Thymus (tissue), 11 donors: ENCODE measurements around the gene B3GALT5. TPM values are rescaled to one million over a fixed set of nuclear protein-coding genes. Genes with fewer than 3 reads are reported as not detected.

Experiments
- DNase-seq, 9 donors: peaks; one replicate each; pipeline ENCODE4 v3.0.0-alpha.2; 2013; ENCODE audit warnings: low spot score in 9 of 9, low read depth in 6 of 9, missing footprints in 1 of 9
- H3K27ac ChIP-seq, 2 donors: one replicate each; pipeline ENCODE4 v1.5.1; 2013; ENCODE audit warnings: control low read depth in 1 of 2, low read depth in 1 of 2, low read length in 1 of 2, mild to moderate bottlenecking in 1 of 2, moderate library complexity in 1 of 2
- H3K27me3 ChIP-seq, 2 donors: one replicate each; pipeline ENCODE4 v1.5.1; 2013; ENCODE audit warnings: low read length in 1 of 2; ENCODE audit not compliant: control insufficient read depth in 2 of 2, insufficient read depth in 1 of 2
- H3K36me3 ChIP-seq, 2 donors: one replicate each; pipeline ENCODE4 v1.5.1; 2013; ENCODE audit warnings: low read length in 1 of 2, mild to moderate bottlenecking in 1 of 2, moderate library complexity in 1 of 2; ENCODE audit not compliant: control insufficient read depth in 2 of 2, insufficient read depth in 2 of 2
- H3K4me1 ChIP-seq, 2 donors: one replicate each; pipeline ENCODE4 v1.5.1; 2013; ENCODE audit warnings: low read length in 2 of 2; ENCODE audit not compliant: control insufficient read depth in 2 of 2, insufficient read depth in 2 of 2
- H3K4me3 ChIP-seq, 2 donors: one replicate each; pipeline ENCODE4 v1.5.1; 2013; ENCODE audit warnings: low read length in 2 of 2, control low read depth in 1 of 2, mild to moderate bottlenecking in 1 of 2
- H3K9me3 ChIP-seq, 2 donors: one replicate each; pipeline ENCODE4 v1.5.1; 2013; ENCODE audit warnings: low read length in 1 of 2, mild to moderate bottlenecking in 1 of 2; ENCODE audit not compliant: control insufficient read depth in 2 of 2, insufficient read depth in 1 of 2
- WGBS: extraction: QIAGEN DNeasy Blood & Tissue Kit; methylation state at CpG from one replicate; pipeline ENCODE4 v1.1.7; 2013; 5-methylcytosine and 5-hydroxymethylcytosine counted together
- polyA plus RNA-seq: library from polyadenylated mRNA; stranded (reverse); fragments of 200-250 nt; gene quantifications from one replicate; pipeline ENCODE4 v1.2.3, GENCODE V29; 2013
- total RNA-seq: library from RNA; stranded (reverse); fragments of 120-200 nt; gene quantifications from one replicate; pipeline ENCODE4 v1.2.4, GENCODE V29; 2013
- donor health status: healthy.

The B3GALT5 gene
- total and polyA plus RNA-seq, 2 donors: 0.80 to 1.4 TPM

DNA sequence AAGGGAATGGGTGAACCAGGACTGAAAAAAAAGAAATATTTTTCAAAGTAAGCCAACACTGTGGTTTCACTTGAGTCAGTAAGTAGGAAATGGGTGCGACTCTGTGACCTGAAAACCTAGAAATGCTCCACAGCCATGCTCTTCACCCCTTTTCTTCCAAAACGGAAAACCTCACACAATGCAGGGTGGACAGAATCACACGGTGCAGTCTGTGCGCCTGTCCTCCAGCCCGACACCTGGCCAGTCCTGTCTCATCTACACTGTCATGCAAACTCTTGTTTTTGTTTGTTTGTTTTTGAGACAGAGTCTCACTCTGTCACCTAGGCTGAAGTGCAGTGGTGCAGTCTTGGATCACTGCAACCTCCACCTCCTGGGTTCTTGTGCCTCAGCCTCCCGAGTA is 53.3 kb downstream of the B3GALT5 start:
- no peaks in the 10 kb centered on the region for H3K27me3 ChIP-seq
- 94% methylated on average over 6 of the region's 6 CpGs for WGBS
- no peak for DNase-seq

DNA sequence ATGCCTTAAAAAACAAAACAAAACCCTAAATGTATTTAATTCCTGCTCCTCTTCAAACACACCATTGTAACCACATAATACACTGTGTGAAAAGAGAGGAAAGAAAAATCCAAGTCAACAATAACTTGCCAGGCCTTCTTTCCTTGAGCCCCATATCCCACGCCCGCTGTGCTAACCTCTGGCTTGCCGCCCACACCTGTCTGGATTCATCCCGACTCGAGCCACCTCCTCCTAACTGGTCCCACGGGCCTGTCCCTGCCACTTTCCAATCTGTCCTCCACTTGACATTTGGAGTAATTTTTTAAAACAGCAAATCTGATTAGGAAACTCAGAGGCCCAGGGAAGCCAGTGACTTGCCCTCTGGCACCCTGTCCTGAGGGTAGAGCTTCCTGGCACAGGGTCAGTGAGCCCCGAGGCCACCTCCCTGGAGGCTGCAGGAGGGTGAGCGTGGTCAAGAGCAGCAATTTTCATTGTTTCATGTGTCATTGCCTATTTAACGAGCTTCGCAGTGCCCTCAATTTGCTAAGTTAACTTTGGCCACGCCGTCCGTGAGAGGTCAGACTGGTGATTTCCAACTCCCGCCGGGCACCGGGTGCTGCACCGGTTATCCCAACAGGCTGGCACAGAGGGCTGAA is 54.1 kb downstream of the B3GALT5 start:
- Histone ChIP-seq H3K9me3 (no peaks in the 10 kb centered on the region), H3K4me3 (no peak overlapping the region), H3K4me1 (no peaks in the 10 kb centered on the region), H3K27ac (no peak overlapping the region), H3K36me3 (no peaks in the 10 kb centered on the region), H3K27me3 (no peaks in the 10 kb centered on the region)
- DNase-seq: no peak
- WGBS: 92% methylated on average over 17 of the region's 17 CpGs

More for the DNA sequence above, 53.3 kb downstream of the B3GALT5 start:
- no peak overlapping the region for H3K4me3 ChIP-seq
- no peaks in the 10 kb centered on the region for H3K36me3 ChIP-seq
- H3K27ac ChIP-seq: no peak overlapping the region
- H3K4me1 ChIP-seq: no peaks in the 10 kb centered on the region
- H3K9me3 ChIP-seq: no peaks in the 10 kb centered on the region

DNA sequence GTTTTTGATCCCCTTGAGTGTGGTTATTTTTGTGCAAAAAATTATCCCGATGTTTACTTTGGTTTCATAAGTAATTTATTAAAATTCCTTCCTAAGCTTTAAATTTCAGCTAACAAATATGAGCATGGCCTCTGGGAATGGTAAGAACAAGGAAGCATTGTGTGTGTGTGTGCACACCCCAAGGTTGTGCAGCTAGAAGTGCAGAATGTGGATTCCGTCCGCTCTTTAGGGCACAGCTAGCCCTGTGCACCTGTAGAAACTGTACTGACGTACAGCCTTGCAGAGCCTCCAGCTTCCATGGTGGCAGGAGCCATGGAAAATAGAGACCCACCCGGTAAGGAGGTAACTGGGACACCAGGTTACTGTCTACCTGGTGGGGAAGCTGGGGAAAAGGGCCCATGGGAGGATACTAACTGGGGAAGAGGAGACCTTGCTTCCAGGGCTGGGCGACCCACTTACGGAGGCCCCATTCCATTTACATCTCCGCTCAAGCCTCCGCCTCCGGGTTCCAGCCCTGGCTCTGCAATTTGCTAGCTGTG is 54.7 kb downstream of the B3GALT5 start:
- no peaks in the 10 kb centered on the region for H3K4me1 ChIP-seq
- DNase-seq: no peak
- H3K27me3 ChIP-seq: no peaks in the 10 kb centered on the region
- no peak overlapping the region for H3K27ac ChIP-seq
- 97% methylated on average over 10 of the region's 10 CpGs for WGBS
- no peak overlapping the region for H3K4me3 ChIP-seq
- no peaks in the 10 kb centered on the region for H3K36me3 ChIP-seq
- no peaks in the 10 kb centered on the region for H3K9me3 ChIP-seq

DNA sequence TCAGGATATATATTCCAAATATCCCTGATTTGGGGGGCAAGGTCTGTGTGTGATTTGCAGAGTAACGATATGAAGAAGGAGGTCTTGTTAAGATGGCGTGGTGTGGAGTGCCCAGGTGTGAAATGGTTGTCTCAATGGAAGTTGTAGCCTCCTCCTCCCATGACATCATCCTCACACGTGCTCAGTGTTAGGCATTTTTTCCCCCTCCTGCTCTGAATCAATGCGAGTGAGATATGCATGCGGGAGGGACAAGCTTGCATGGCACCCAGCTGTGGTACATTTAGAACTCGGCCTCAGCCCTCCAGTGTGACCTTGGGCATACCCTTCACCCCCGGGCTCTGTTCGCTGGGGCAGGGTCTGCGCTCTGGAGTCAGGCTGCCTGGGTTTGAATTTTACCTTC is 55.6 kb downstream of the B3GALT5 start:
- no peaks in the 10 kb centered on the region for H3K9me3 ChIP-seq
- peaks cover 0 to 3% of the 10 kb centered on the region in 2 donors for H3K4me1 ChIP-seq
- H3K4me3 ChIP-seq: no peak overlapping the region
- H3K36me3 ChIP-seq: no peaks in the 10 kb centered on the region
- no peak overlapping the region for H3K27ac ChIP-seq
- WGBS: 95% methylated on average over 9 of the region's 9 CpGs
- H3K27me3 ChIP-seq: no peaks in the 10 kb centered on the region
- no peak for DNase-seq

DNA sequence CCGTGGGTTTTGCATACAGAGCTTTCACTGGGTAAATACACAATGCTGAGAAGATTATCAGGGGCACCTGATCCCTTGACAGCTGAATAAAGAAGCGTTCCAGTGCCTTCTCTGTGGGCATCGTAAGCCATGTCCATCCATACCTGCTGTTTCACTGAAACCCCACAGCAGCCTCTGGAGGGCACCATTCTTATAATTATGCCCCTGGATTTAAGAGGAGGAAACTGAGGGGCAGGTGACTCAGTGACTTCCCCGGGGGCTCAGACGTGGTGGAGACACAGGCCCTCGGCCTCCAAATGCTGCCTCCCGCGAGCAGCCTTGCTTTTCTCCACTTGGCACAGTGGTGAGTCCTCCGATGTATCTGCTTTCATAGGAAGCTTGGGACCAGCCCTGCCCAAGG is 56.7 kb downstream of the B3GALT5 start:
- Histone ChIP-seq H3K27me3 (no peaks in the 10 kb centered on the region), H3K36me3 (no peaks in the 10 kb centered on the region), H3K4me3 (no peak overlapping the region), H3K4me1 (peaks cover 0 to 10% of the 10 kb centered on the region in 2 donors), H3K27ac (no peak overlapping the region), H3K9me3 (no peaks in the 10 kb centered on the region)
- WGBS: 88% methylated on average over 9 of the region's 9 CpGs
- no peak for DNase-seq

DNA sequence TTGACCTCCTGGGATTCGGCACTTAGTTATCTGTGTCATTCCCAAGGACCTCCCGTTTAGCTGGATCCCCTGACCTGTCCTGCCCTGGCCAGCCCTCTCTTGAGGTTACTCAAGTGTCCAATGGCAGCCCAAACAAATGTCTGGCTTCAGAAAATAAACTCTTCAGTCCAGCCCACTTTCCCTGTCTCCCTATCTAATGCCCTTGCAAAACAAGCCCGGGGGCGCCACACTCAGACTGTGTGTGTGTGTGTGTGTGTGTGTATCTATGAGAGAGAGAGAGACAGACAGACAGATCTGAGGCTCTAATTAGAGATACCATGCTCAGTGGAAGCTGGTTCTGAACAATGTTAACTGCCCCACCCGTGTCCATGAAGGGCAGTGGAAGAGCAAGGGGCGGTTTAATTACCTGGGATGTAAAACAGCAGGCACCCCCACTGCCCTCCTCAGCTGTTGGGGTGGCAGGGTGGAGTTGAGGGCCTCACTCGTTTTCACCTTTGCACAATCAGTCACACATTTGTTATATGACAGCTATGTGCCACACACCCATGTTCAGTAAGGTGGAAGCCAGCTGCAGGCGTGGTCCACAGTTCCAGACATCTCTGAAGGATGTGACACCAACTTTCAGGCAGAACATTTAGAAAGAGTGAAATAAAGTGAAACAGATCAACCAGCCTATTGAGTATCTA is 57.4 kb downstream of the B3GALT5 start:
- Histone ChIP-seq H3K4me1 (peaks cover 0 to 12% of the 10 kb centered on the region in 2 donors), H3K36me3 (no peaks in the 10 kb centered on the region), H3K4me3 (no peak overlapping the region), H3K9me3 (no peaks in the 10 kb centered on the region), H3K27ac (no peak overlapping the region), H3K27me3 (no peaks in the 10 kb centered on the region)
- no peak for DNase-seq
- WGBS: 82% methylated on average over 8 of the region's 8 CpGs

DNA sequence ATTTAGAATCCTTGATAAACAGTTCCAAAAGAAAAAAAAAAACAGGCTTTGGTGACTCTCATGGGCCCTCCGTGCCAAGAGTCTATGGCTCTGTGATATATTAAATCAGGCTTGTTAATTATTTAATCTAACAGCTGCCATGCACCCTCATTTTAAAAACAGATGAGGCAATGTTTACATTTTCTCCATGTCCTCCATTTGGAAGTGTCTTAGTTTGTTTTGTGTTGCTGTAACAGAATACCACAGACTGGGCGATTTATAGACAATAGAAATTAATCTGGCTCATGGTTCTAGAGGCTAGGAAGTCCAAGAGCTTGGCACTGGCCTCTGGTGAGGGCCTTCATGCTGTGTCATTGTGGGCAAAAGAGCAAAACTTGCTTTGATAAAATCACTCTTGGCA is 58.0 kb downstream of the B3GALT5 start:
- Histone ChIP-seq H3K27me3 (no peaks in the 10 kb centered on the region), H3K4me3 (no peak overlapping the region), H3K9me3 (no peaks in the 10 kb centered on the region), H3K4me1 (peaks cover 0 to 17% of the 10 kb centered on the region in 2 donors), H3K36me3 (no peaks in the 10 kb centered on the region), H3K27ac (no peak overlapping the region)
- DNase-seq: no peak
- 69% methylated on average over 2 of the region's 2 CpGs for WGBS

DNA sequence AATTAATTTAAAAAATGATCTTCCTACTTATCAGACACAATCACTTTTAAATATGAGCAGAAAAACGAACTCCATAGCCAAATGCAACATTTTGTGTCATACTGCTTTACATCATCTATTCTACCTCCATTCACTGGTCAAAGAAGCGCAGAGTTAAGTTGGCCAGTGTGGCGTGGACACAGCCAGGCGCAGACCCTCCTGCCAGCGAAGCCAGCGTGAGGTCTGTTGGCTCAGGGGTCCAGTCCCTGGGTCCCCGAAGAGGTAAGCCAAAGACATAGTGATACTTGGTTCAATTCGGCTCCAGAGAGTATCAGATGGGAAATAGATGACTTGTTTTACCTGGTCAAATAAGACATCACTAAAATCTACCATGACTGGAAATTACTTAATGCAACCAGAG is 59.2 kb downstream of the B3GALT5 start:
- 91% methylated on average over 8 of the region's 8 CpGs for WGBS
- DNase-seq: no peak
- no peaks in the 10 kb centered on the region for H3K9me3 ChIP-seq
- no peak overlapping the region for H3K27ac ChIP-seq
- H3K36me3 ChIP-seq: no peaks in the 10 kb centered on the region
- no peak overlapping the region for H3K4me3 ChIP-seq
- peaks cover 0 to 19% of the 10 kb centered on the region in 2 donors for H3K4me1 ChIP-seq
- no peaks in the 10 kb centered on the region for H3K27me3 ChIP-seq

DNA sequence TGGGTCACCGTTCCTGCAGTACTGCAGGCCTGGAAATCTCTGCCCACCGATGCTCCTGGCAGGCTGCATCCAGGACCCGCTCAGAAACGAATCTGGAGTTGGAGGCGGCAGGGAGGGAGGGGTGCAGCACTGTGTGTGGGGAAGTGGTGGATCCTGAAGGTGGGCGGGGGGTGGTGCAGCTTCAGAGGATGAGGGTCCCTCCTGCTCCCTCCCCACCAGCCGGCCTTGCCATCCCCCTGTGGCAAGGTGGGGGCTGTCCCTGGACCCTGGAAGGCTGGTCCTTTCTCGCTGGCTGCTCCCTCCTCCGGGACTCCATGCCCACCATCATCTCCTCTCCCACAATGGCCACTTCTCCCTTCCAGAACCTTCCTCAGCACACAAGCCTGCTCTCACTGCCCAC is 60.4 kb downstream of the B3GALT5 start:
- H3K36me3 ChIP-seq: no peaks in the 10 kb centered on the region
- no peak for DNase-seq
- H3K27me3 ChIP-seq: no peaks in the 10 kb centered on the region
- H3K4me3 ChIP-seq: no peak overlapping the region
- H3K27ac ChIP-seq: no peak overlapping the region
- H3K4me1 ChIP-seq: peaks cover 0 to 19% of the 10 kb centered on the region in 2 donors
- no peaks in the 10 kb centered on the region for H3K9me3 ChIP-seq
- WGBS: 89% methylated on average over 9 of the region's 9 CpGs
